ENCODE data around the gene KCNJ6.
"Not testable (repeated sequence)": the region's sequence is repeated elsewhere in the genome, so short reads cannot be mapped to it uniquely, and the experiment has no call there.

The KCNJ6 gene

DNA sequence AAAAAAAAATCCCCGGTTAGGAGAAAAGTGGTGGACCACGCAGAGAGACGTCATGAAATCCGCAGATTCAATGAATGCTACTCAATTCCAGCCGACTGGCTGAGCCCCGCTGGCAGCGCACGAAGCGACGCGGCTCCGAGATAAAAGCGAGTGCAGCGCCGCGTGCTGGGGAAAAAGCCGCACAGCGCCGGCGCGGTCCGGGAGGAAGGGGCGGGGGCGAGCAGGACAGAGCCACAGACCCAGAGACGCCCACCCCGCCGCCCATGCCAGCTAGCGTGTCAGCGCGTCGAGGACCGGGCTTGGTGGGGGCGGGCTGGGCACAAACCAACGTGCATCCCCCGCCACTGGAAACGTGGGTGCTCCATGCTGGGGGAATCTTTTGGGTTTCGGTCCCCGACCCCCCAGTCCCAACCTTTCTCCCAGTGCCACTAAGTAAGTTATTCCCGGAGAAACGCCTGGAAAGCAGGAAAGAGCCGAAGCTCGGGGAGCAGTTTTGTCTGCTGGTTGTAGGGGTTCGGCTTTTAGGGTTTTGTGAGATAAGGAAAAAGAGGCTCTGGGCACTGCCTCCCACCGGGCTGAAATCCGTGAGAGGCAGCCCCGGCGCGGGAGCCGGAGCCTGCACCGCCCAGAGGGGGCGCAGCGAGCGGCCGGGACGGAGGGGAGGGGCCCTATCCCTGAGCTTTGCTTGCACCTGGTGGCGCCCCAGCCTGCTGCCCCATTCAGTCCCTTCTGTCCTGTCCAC, at the start of gene KCNJ6:
TSS of gene KCNJ6 (minus strand) at position 148 of the 742 bp plus-strand sequence. CDS start 75,775 bp downstream, outside the sequence.
- no peak for DNase-seq (ENCODE audit: low read depth)

DNA sequence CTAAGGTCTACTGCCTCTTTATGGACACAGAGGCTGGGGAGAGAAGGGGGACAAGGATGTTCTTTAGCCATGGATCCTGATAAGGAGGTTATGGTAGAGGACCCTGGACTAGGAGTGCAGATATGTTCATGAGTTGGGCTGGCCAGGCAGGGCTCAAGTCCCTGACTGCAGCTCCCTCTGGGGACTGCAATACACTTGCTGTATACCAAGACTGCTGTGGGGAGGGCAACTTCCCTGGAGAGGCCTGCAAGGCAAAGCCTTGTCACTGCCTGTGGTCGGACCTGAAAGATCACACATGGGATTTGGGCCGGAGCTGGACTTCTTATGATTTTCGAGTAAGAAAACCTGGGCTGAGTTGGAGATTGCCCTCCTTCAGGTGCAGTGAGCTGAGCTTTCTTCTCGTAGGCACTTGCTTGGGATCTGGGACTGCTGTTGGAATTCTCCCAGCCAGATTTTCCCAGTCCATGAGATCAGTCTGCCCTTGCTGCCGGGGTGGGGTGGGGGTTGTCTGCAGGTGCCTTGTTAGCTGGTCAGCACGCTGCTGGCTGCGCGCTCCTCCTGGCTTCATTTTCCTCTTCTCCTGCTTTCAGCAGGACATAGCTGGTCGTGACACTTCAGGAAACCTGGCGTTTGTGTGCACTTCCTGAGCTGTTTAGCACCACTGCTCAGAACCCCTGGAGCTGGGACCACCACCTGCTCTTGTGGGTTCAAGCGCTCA, 49.0 kb upstream of the KCNJ6 start:
- DNase-seq (ENCODE audit: low read depth) = no peak

DNA sequence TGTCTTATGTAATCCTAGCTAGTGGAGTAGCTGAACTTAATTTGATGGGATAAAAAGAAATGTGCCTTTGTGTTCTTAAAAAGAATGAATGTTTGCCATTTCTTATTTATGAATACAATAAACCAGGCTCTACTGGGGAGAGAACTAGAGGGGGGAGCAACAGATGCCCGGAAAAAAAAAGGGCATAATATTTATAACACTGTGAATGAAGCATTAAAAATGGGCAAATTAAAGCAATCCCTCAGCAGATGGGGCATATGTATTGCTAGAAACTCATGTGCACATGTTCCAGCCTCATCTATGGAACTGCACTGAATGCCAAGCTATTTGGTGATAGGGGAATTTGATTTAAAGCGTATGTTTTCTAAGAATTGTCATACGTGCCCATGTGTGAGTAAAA, 42.3 kb upstream of the KCNJ6 start:
- no peak for DNase-seq (ENCODE audit: low read depth)

DNA sequence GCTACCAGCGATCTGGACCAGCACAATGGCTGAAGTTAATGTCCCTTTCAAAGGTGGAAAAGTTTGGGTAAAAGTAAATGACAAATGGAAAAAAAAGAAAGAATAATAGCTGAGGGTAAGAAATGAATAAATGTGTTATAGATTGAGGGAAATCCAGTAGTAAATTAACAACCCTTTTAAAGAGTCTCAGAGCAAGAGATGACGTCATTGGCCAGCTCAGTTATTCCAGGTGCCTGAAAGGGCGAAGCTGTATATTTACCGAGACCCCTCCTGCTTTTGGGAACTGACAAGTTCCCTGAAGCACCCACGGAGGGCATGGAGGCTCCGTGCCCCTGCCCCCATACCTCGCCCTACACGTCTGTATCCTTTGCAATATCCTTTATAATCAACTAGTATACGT, 40.5 kb upstream of the KCNJ6 start:
- DNase-seq (ENCODE audit: low read depth) = no peak

DNA sequence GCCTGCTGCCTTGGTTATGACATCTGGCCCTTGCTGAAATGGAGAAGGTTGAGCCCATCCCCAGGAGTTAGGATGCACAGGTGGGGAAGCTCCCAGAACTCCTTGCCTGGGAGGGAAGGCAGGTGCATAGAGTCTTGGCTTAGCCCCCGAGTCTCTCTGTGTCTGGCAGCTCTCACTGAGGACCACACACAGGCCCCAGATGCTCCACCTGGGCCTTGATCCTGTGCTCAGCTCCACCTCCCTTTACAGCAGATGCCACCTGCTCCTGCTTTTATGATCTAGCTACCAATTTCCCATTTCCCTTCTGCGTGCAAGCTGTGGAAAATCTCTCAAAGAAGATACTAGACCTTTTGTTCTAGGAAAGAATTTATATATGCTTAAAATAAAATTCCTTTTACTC, 28.8 kb upstream of the KCNJ6 start:
- DNase-seq (ENCODE audit: low read depth) = no peak

DNA sequence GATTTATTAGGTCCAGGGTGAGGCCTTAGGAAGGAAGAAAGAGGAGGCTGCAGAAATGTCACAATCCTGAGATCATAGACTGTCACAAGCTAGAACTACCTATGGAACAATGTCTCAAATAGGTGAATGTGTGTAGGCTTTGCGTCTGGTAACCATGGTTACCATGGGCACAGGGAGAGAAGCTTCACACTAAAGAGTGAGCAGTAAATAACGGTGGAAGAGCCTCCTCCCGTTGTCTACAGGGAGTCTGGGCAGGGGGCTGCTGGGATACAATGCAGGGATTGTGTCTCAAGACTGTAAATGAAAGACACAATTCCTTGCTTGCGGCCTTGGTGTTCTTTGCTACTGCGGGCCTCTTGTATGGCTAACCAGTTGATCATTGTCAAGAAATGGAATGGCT, 28.2 kb upstream of the KCNJ6 start:
- DNase-seq (ENCODE audit: low read depth) = no peak

- DNase-seq (ENCODE audit: low read depth) = no peak
Measured at GRCh38 chr21:37940691-37941090, 24.4 kb upstream of the KCNJ6 start.

- DNase-seq (ENCODE audit: low read depth) = no peak
Measured at GRCh38 chr21:37939838-37940237, 23.6 kb upstream of the KCNJ6 start.

GRCh38 chr21:37939251-37939650, 23.0 kb upstream of the KCNJ6 start:
- DNase-seq (ENCODE audit: low read depth) = no peak

- DNase-seq (ENCODE audit: low read depth) = no peak
Measured at GRCh38 chr21:37937668-37938067, 21.4 kb upstream of the KCNJ6 start.

GRCh38 chr21:37936010-37936785, 19.9 kb upstream of the KCNJ6 start:
- no peak for DNase-seq (ENCODE audit: low read depth)

DNA sequence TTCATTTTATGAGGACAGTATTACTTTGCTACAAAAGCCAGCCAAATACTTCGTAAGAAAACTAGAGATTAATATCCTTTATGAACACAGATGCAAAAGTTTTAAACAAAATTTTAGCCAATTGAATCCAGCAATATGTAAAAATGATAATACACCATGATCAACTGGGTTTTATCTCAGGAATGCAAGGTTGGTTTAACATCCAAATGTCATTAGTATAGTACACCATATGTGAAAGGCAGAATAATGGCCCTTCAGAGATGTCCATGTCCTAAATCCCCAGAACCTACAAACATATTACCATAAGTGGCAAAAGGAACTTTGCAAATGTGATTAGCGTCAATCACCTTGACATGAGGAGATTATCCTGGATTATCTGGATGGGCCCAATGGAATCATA, 16.7 kb upstream of the KCNJ6 start:
- no peak for DNase-seq (ENCODE audit: low read depth)

DNA sequence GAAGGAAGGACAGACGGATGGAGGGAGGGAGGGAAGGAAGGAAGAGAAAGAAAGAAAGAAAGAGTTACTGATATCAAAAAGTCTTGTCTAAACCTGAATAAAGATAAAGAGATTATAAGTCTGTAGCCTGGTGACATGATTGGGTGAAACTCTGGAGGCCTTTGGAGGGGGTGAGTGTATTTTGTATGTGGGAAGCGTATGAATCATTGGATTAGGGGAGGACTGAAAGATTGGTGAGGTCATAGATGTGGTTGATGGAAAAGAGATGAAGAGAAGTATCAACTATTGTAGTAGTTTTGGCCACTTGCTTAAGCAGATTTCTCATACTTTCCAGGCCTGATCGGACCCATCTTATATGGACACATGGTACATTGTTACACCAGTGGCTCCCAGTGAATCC, 11.5 kb upstream of the KCNJ6 start:
- DNase-seq (ENCODE audit: low read depth) = no peak

GRCh38 chr21:37921091-37921490, 4.8 kb upstream of the KCNJ6 start:
- DNase-seq (ENCODE audit: low read depth) = no peak

- not testable (repeated sequence) for DNase-seq (ENCODE audit: low read depth)
Measured at GRCh38 chr21:37920302-37920701, 4.0 kb upstream of the KCNJ6 start.

DNA sequence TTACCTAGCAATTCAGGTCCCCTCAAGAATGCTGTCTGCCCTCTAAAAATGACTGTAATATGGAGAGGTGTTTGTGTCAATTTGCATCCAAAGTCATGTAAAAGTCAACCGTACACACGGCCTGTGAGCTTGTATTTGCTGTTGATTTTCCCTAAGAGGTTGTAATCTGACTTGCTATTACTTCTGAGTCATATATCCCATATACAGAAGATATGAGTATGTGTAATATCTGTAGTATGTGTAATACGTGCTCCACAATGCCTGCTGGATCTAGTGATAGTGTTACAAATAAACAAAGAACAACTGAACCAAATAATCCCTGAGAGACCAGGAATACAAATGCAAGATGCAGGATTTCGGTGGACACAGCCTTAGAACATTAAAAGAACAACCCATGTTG, 1.4 kb upstream of the KCNJ6 start:
- DNase-seq (ENCODE audit: low read depth) = no peak

GRCh38 chr21:37915941-37916309, 332 bp downstream of the KCNJ6 start:
- DNase-seq (ENCODE audit: low read depth) = no peak

DNA sequence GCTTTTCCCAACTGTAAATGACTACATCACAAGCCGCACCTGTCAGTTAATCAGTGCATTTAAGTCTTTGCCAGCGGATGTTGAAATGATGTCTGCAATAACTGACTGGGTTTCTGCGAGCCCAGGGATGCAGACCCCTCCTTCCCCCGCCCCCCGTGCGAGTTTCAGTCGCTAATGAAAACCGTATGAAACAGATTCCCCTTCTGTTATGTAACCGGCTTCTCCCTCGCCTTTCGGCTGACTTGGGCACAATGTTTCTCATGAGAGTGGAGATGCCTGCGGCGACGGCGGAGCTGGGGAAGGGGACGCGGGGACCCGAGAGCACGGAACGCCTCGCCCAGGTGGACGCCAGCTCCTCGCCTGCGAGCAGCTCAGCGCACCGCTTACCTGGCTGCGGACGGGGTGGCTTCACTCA, 753 bp downstream of the KCNJ6 start:
- no peak for DNase-seq (ENCODE audit: low read depth)

DNA sequence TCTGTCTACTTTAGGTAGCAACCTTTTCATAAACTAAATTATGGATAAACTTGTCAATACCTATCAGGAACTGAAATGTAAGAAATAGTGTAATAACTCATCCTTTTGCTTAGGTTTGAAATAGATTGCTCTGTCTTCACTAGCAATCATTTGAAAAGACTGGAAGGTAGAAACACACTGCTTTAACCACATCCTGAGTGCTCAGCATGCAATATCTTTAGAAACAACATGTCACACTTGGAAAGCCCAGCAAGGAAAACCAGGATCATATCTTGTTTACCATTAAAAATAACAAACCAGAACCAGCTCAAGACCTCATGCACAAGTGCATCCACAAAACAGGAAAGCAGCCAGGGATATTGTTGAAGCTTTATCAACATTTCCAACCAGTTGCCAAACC, 3.6 kb downstream of the KCNJ6 start:
- no peak for DNase-seq (ENCODE audit: low read depth)

- no peak for DNase-seq (ENCODE audit: low read depth)
Measured at GRCh38 chr21:37909936-37910335, 6.3 kb downstream of the KCNJ6 start.

- no peak for DNase-seq (ENCODE audit: low read depth)
Measured at GRCh38 chr21:37908691-37909090, 7.6 kb downstream of the KCNJ6 start.

DNA sequence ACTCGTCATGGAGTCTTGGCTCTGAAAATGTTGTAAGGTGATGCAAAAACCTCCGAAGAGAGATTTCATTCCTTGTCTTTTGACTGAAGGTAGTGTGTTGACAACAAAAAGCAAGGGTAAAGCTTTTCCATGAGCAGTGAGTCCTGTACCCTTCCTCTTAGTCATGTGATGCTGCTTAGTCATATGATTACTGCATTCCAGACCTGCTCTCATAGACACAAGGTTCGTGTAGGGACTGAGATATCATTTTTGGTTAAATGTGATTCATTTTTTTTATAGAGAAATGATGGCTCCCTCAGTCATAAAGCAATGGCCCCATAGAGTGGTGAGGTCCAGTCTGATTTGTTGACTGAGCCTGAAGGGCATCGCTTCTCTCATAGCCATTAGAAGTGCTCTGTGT, 9.2 kb downstream of the KCNJ6 start:
- DNase-seq (ENCODE audit: low read depth) = no peak

- DNase-seq (ENCODE audit: low read depth) = no peak
Measured at GRCh38 chr21:37905291-37905690, 11.0 kb downstream of the KCNJ6 start.

Measured in stimulated activated CD8-positive, alpha-beta memory T cell treated with anti-CD3 and anti-CD28 coated beads, Interleukin-7, amount 100 ng/mL, for 24 hours (primary cell).